Fibroblast of lung (primary cell): ENCODE data around the gene XPR1.

Experiments
- EZH2 ChIP-seq: IDR thresholded peaks from 2 replicates; pipeline ENCODE4 v1.5.1; 2012; ENCODE audit warnings: low read length, control low read depth, mild to moderate bottlenecking; ENCODE audit errors: missing control alignments
- TF ChIP-seq, protein P1 (sequence below), 2 donors: IDR thresholded peaks in 1 of 2; conservative IDR thresholded peaks in 1 of 2; 1 replicate in 1 of 2; 2 replicates in 1 of 2; pipeline ENCODE4 v1.5.1; 2011 to 2012; ENCODE audit warnings: low read length in 2 of 2, control low read depth in 1 of 2, inconsistent platforms in 1 of 2, low read depth in 1 of 2, mild to moderate bottlenecking in 1 of 2

DNA sequence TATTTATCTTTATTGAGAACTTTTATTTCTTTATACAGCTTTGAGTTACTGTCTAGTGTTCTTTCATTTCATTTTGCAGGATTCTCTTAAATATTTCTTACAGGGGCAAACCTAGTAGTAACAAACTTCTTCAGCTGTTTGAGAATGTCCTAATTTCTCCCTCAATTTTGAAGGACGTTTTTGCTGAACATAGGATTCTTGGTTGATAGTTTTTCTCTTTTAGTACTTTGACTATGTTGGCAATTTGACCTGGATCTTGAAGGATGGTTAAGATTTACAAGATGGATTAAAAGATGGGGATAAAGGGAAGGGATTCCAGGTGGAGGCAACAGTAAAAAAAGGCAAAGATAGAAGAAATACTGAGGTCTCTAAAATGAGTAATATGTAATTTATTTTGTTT, 38.9 kb downstream of the XPR1 start:
- TF ChIP-seq, protein P1, sequence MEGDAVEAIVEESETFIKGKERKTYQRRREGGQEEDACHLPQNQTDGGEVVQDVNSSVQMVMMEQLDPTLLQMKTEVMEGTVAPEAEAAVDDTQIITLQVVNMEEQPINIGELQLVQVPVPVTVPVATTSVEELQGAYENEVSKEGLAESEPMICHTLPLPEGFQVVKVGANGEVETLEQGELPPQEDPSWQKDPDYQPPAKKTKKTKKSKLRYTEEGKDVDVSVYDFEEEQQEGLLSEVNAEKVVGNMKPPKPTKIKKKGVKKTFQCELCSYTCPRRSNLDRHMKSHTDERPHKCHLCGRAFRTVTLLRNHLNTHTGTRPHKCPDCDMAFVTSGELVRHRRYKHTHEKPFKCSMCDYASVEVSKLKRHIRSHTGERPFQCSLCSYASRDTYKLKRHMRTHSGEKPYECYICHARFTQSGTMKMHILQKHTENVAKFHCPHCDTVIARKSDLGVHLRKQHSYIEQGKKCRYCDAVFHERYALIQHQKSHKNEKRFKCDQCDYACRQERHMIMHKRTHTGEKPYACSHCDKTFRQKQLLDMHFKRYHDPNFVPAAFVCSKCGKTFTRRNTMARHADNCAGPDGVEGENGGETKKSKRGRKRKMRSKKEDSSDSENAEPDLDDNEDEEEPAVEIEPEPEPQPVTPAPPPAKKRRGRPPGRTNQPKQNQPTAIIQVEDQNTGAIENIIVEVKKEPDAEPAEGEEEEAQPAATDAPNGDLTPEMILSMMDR (conservative IDR thresholded peaks at IDR 0.05 in 1 of 2, IDR thresholded peaks at IDR 0.05 in 1 of 2; ENCODE audit: low read depth in 1 of 2, low read length in 2 of 2), result no peak
- no peak for TF ChIP-seq EZH2
